ENCODE data around the gene TTC9B.

Gene TTC9B

DNA sequence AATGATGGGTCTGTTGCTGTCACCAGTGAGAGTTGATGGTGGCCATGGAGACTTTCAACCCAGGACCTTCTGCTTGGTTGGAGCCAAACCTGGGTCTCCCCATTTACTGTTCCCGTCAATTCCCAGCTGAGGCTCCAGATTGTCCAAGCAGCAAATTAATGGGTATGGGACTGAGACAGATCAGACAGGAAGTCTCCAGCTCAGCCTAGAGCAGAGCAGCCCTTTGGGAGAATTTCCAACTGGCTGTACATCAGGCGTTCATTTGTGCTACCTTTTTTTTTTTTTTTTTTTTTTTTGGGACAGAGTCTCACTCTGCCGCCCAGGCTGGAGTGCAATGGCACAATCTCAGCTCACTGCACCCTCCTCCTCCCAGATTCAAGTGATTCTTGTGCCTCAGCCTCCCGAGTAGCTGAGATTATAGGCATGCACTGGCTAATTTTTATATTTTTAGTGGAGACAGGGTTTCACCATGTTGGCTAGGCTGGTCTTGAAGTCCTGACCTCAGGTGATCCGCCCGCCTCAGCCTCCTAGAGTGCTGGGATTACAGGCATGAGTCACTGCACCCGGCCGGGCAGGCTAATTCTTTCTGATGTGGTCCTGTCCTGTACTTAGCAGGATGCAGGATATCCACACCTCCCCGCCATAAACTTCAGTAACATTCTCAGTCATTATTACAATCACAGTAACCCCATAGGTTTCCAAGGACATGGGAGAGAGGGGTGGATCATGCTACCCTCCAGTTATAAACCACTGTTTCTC is 17.7 kb downstream of the TTC9B start:
- Histone ChIP-seq H3K4me1 (ENCODE audit: low read length) (no peaks in the 10 kb centered on the region), H4K20me1 (ENCODE audit: insufficient read depth, low read length) (no peaks in the 10 kb centered on the region), H2AFZ (ENCODE audit: low read length) (no peak overlapping the region), H3K27ac (ENCODE audit: low read length) (no peak overlapping the region), H3K36me3 (replicated peaks; ENCODE audit: insufficient read depth, low read length) (no peaks in the 10 kb centered on the region), H3K9ac (ENCODE audit: low read length) (no peak overlapping the region), H3K9me2 (replicated peaks; ENCODE audit: insufficient read depth, low read length) (no peaks in the 10 kb centered on the region), H3K27me3 (replicated peaks; ENCODE audit: insufficient read depth, low read length) (no peaks in the 10 kb centered on the region), H3F3A (ENCODE audit: insufficient read depth, low read length) (no peaks in the 10 kb centered on the region), H3K9me3 (replicated peaks; ENCODE audit: insufficient read depth, low read length) (no peaks in the 10 kb centered on the region), H3K4me3 (ENCODE audit: low read length) (no peak overlapping the region), H3K79me2 (ENCODE audit: low read length) (no peaks in the 10 kb centered on the region), H3K4me2 (ENCODE audit: low read depth, low read length) (no peak overlapping the region)
- no peak for DNase-seq
- TF ChIP-seq CTCF (IDR thresholded peaks at IDR 0.05; ENCODE audit: low read length) = no peak
- no peak for TF ChIP-seq EZH2phosphoT487 (IDR thresholded peaks at IDR 0.05; ENCODE audit: low read length)
- TF ChIP-seq EZH2 (optimal IDR thresholded peaks at IDR 0.05; ENCODE audit: low read depth, low read length) = no peak

DNA sequence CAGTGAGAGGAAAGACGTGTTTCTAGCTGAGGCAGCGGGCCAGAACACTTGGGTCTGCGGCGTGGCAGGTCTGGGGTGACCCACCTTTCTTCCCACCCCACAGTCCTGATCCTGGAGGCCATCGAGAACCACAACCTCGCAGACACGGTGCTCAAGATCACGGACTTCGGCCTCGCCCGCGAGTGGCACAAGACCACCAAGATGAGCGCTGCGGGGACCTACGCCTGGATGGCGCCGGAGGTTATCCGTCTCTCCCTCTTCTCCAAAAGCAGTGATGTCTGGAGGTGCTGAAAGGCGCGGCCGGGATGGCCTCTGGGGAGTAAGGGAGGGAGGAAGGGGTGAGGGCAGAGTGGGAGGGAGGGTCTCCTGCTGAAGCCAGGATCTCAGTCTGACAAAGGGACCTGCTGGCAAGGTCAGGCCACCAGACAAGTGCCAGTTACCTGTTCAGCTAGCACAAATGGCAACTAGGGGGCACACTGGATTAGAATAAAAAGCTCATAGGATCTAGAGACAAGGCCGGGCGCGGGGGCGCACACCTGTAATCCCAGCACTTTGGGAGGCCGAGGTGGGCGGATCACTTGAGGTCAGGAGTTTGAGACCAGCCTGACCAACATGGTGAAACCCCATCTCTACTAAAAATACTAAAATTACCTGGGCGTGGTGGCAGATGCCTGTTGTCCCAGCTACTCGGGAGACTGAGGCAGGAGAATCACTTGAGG is 19.8 kb downstream of the TTC9B start:
- H3K4me3 ChIP-seq (ENCODE audit: low read length) = no peak overlapping the region
- H3K9ac ChIP-seq (ENCODE audit: low read length) = no peak overlapping the region
- no peaks in the 10 kb centered on the region for H3K27me3 ChIP-seq (replicated peaks; ENCODE audit: insufficient read depth, low read length)
- H3K4me1 ChIP-seq (ENCODE audit: low read length) = no peaks in the 10 kb centered on the region
- no peaks in the 10 kb centered on the region for H3K9me2 ChIP-seq (replicated peaks; ENCODE audit: insufficient read depth, low read length)
- no peaks in the 10 kb centered on the region for H4K20me1 ChIP-seq (ENCODE audit: insufficient read depth, low read length)
- H3K36me3 ChIP-seq (replicated peaks; ENCODE audit: insufficient read depth, low read length) = no peaks in the 10 kb centered on the region
- H3K79me2 ChIP-seq (ENCODE audit: low read length) = no peaks in the 10 kb centered on the region
- no peaks in the 10 kb centered on the region for H3F3A ChIP-seq (ENCODE audit: insufficient read depth, low read length)
- H3K9me3 ChIP-seq (replicated peaks; ENCODE audit: insufficient read depth, low read length) = no peaks in the 10 kb centered on the region
- no peak overlapping the region for H3K4me2 ChIP-seq (ENCODE audit: low read depth, low read length)
- no peak overlapping the region for H2AFZ ChIP-seq (ENCODE audit: low read length)
- no peak overlapping the region for H3K27ac ChIP-seq (ENCODE audit: low read length)
- no peak for DNase-seq
- TF ChIP-seq CTCF (IDR thresholded peaks at IDR 0.05; ENCODE audit: low read length) (no peak), EZH2phosphoT487 (IDR thresholded peaks at IDR 0.05; ENCODE audit: low read length) (no peak), EZH2 (optimal IDR thresholded peaks at IDR 0.05; ENCODE audit: low read depth, low read length) (no peak)

GRCh38 chr19:40193587-40193849 is 24.7 kb downstream of the TTC9B start:
- H3K36me3 ChIP-seq (replicated peaks; ENCODE audit: insufficient read depth, low read length) = no peaks in the 10 kb centered on the region
- H3K4me1 ChIP-seq (ENCODE audit: low read length) = 0 out of 2 replicates have a peak, but pooled peaks cover 8% of the 10 kb centered on the region
- TF ChIP-seq EZH2 (optimal IDR thresholded peaks at IDR 0.05; ENCODE audit: low read depth, low read length) = no peak
- TF ChIP-seq CTCF (IDR thresholded peaks at IDR 0.05; ENCODE audit: low read length) = no peak
- no peak for TF ChIP-seq EZH2phosphoT487 (IDR thresholded peaks at IDR 0.05; ENCODE audit: low read length)
- H2AFZ ChIP-seq (ENCODE audit: low read length) = no peak overlapping the region
- H3K79me2 ChIP-seq (ENCODE audit: low read length) = no peaks in the 10 kb centered on the region; the same call in 1 of the 2 replicates
- no peak overlapping the region for H3K9ac ChIP-seq (ENCODE audit: low read length)
- H3K4me3 ChIP-seq (ENCODE audit: low read length) = no peak overlapping the region
- no peak for DNase-seq
- H3K4me2 ChIP-seq (ENCODE audit: low read depth, low read length) = no peak overlapping the region
- H3K9me3 ChIP-seq (replicated peaks; ENCODE audit: insufficient read depth, low read length) = no peaks in the 10 kb centered on the region
- H4K20me1 ChIP-seq (ENCODE audit: insufficient read depth, low read length) = no peaks in the 10 kb centered on the region
- H3K9me2 ChIP-seq (replicated peaks; ENCODE audit: insufficient read depth, low read length) = no peaks in the 10 kb centered on the region
- H3K27me3 ChIP-seq (replicated peaks; ENCODE audit: insufficient read depth, low read length) = no peaks in the 10 kb centered on the region
- H3F3A ChIP-seq (ENCODE audit: insufficient read depth, low read length) = peaks cover 13% of the 10 kb centered on the region; the same call in 1 of the 2 replicates
- no peak overlapping the region for H3K27ac ChIP-seq (ENCODE audit: low read length)

Data from MM.1S (cell line).